Choroid plexus epithelial cell (primary cell): ENCODE data around the gene C1orf74.
"Not testable (repeated sequence)": the region's sequence is repeated elsewhere in the genome, so short reads cannot be mapped to it uniquely, and the experiment has no call there.

Experiments
- DNase-seq: peaks from one replicate; pipeline ENCODE4 v3.0.0-alpha.2; 2010; ENCODE audit warnings: low read depth
- H3K4me3 ChIP-seq: 2 replicates; pipeline ENCODE4 v1.5.1; 2011; ENCODE audit warnings: low read depth, mild to moderate bottlenecking, control low read depth, low read length, moderate library complexity
- TF ChIP-seq, protein P1 (sequence below): conservative IDR thresholded peaks from 2 replicates; pipeline ENCODE4 v1.5.1; 2011; ENCODE audit warnings: low read depth, mild to moderate bottlenecking, control low read depth, inconsistent platforms, low read length, moderate library complexity

Gene C1orf74

DNA sequence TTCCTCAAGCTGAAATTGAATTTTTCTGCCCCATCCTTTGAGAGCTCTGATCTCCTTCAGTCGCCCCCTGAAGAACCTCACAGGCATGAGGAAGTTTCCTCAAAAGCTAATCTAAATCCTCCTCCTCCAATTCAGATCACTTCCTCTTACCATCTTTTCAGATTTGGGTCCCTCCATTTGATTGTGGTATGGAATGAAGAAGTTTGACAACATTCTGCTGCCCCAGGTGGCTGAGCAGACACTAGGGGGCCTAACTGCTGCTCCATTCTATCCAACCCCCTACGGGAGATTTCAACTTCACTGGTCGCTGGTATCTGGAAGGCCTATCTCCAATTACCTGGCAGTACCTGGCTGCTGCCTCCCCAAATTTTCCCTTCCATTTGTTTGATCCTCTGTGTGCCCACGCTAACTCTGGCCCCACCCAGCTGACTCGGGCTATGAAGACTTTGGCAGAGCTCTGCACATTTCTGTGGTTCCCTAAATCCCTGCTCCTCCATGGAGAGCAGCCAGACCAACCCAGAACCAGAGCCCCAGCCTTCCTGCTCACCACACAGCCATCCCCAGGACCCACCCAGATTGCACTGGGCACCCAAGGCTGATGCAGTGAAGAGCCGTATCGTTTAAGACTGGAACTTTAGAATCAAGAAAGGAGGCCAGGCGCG lies 13.8 kb upstream of the C1orf74 start:
- no peak overlapping the region for H3K4me3 ChIP-seq
- DNase-seq, result no peak
- TF ChIP-seq, protein P1, sequence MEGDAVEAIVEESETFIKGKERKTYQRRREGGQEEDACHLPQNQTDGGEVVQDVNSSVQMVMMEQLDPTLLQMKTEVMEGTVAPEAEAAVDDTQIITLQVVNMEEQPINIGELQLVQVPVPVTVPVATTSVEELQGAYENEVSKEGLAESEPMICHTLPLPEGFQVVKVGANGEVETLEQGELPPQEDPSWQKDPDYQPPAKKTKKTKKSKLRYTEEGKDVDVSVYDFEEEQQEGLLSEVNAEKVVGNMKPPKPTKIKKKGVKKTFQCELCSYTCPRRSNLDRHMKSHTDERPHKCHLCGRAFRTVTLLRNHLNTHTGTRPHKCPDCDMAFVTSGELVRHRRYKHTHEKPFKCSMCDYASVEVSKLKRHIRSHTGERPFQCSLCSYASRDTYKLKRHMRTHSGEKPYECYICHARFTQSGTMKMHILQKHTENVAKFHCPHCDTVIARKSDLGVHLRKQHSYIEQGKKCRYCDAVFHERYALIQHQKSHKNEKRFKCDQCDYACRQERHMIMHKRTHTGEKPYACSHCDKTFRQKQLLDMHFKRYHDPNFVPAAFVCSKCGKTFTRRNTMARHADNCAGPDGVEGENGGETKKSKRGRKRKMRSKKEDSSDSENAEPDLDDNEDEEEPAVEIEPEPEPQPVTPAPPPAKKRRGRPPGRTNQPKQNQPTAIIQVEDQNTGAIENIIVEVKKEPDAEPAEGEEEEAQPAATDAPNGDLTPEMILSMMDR, result no peak

DNA sequence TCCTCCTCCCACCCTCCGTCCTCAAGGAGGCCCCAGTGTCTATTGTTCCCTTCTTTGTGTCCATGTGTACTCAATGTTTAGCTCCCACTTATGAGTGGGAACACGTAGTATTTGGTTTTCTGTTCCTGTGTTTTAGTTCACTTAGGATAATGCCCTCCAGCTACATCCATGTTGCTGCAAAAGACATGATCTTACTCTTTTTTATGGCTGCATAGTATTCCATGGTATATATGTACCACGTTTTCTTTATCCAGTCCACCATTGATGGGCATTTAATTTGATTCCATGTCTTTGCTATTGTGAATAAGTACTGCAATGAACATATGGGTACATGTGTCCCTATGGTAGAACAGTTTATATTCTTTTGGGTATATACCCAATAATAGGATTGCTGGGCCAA lies 9.4 kb upstream of the C1orf74 start:
- H3K4me3 ChIP-seq, DNase-seq: not testable (repeated sequence)

DNA sequence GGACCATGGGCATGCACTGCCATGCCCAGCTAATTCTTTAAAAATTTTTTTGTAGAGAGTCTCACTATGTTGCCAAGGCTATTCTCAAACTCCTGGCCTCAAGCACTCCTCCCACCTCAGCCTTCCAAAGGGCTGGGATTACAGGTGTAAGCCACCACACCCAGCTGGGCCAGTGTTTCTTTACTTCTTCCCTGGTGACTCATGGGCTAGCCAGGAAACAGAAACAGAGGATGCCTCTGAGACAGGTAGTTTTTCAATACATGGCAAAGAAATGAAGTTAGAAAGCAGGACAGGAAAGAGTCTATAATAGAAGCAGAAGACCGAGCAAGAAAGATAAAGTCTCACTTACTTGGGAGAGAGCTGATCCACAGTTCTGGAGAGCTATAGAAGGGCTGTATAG lies 7.6 kb upstream of the C1orf74 start:
- H3K4me3 ChIP-seq, result no peak overlapping the region
- DNase-seq, result no peak
- TF ChIP-seq, protein P1, result no peak

DNA sequence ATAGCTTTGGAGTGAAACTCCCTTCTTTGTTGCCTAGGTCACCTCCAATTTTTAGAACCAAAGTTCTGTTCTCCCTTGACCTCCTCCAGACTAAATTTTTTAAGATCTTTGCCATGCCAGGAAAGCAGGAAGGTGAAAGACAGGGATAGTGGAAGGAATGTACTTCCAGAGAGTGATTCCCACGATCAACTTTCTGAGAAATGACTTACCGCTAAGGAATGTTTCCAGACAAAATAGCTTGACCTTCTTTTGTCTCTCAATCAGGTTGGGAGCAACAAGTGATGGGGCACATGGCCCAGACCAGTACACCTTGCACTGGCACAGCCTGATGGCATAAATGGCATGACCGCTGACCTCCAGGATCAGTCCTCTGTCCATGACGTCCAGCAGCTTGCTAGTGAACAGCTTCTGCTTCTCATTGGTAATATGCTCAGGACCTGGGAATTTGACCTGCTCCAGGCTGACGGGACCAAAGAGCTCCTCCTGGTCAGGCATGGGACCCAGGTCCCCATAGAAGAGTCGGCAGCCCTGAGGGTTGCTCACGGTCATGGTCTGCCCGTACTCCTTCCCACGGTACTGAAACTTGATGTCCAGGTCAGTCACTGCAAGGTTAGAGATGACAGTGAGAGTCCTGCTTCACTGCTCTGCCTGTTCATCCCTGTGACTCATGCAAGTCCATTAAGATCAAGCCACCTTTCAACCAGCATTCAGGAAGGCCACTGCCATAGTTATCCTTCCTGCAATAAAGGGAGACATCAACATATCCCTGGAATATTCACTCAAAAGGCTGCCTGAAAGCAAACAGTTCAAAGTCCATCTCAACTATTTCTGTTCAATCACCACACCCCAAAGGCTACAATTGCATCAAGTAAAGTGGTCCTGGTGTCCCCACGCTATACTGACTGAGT lies 6.2 kb upstream of the C1orf74 start:
- TF ChIP-seq, protein P1, result no peak
- no peak for DNase-seq
- H3K4me3 ChIP-seq, result no peak overlapping the region

DNA sequence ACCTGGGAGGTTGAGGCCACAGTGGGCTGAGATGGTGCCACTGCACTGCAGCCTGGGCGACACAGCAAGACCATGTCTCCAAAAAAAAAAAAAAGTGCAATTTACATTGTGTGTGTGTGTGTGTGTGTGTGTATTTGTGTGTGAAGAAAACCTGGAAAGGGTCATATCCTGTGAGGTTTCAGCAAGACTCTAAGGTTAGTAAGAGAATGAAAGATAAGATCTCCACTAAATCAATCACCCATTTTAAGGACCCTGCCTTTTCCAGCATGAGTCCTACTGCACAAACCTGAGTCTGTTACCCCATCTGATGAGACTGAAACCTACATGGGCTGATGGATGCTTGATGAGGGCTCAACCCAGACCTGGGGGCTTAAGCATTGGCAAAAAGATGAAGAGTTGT lies 4.9 kb upstream of the C1orf74 start:
- H3K4me3 ChIP-seq, result no peak overlapping the region
- TF ChIP-seq, protein P1, result no peak
- no peak for DNase-seq

DNA sequence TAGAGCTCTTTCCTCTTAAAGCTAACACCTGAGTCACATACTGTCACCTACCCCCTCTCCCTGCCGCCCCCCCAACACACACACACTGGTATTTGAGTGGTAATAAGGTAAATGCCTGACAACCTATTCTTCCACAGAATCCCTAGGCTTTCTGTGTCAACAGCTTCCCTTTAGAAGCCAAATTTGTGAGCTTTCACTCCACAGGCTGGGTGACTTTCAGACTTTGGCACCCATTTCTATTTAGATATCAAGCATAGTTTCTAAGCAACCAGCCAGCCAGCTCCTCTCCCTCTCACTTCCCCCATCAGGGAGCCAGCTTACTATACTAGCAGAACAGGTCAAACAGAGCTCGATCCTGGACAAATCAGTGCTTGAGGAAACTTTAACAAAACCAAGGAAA lies 3.2 kb upstream of the C1orf74 start:
- no peak for DNase-seq
- H3K4me3 ChIP-seq, result no peak overlapping the region
- TF ChIP-seq, protein P1, result no peak

DNA sequence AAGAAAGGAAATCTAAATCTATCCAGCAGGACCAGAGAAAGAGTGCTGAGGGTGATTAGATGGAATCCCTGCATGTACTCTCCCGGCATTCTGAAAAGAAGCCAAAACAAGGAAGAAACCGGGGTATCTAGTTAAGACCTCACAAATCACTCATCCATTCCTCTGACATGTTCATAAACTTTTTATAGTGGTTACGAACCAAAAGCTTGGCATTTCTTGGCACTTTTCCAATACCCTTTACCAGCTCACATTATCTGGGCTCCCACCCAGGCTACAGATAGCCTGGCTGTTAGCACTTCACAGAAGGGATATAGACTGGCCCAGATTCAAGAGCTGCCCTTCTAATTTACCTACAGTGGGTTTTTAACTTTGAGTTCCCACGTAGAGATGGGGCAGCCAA lies 1.8 kb upstream of the C1orf74 start:
- TF ChIP-seq, protein P1, result no peak
- no peak overlapping the region for H3K4me3 ChIP-seq
- DNase-seq, result no peak
